ENCODE results near the gene CXorf58. TPM values are rescaled to one million over a fixed set of nuclear protein-coding genes. Genes with fewer than 3 reads are reported as not detected.
"Not testable (repeated sequence)": the region's sequence is repeated elsewhere in the genome, so short reads cannot be mapped to it uniquely, and the experiment has no call there.

The CXorf58 gene
- total and polyA plus RNA-seq, 2 of the 8 experiments (the other 6 are each of a cell fraction or from before 2014, with no cell fraction given) = 0.05 TPM; not detected in 1

DNA sequence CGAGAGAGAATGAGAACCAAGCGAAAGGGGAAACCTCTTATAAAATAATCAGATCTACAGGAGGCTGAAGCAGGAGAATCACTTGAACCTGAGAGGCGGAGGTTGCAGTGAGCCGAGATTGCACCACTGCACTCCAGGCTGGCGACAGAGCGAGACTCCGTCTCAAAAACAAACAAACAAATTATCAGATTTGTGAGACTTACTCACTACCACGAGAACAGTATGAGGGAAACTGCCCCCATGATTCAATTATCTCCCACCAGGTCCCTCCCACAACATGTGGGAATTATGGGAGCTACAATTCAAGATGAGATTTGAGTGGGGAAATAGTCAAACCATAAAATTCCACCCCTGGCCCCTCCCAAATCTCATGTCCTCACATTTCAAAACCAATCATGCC is 57.8 kb downstream of the CXorf58 start:
- H3K4me1 ChIP-seq (replicated peaks in 1 of 4; ENCODE audit: control insufficient read depth in 3 of 4, insufficient read depth in 4 of 4, low read length in 3 of 4); H4K8ac ChIP-seq (ENCODE audit: extremely low read depth, insufficient read depth, low read length); CTCF ChIA-PET (ENCODE audit: partially characterized antibody); FAIRE-seq; H2AFZ ChIP-seq (ENCODE audit: low read length); H3K27ac ChIP-seq (ENCODE audit: low read depth, low read length); H2BK15ac ChIP-seq (ENCODE audit: low read length); DNase-seq (ENCODE audit: low read depth in 1 of 2, low spot score in 2 of 2); H3K56ac ChIP-seq (replicated peaks; ENCODE audit: insufficient read length, low read depth, low read length); H3K23ac ChIP-seq (ENCODE audit: insufficient read length); H2BK5ac ChIP-seq (ENCODE audit: low read depth, low read length); H2BK20ac ChIP-seq (ENCODE audit: low read length); H2AK5ac ChIP-seq (ENCODE audit: low read depth, low read length); H3K14ac ChIP-seq (ENCODE audit: insufficient read length); H4K91ac ChIP-seq (replicated peaks; ENCODE audit: insufficient read length, low read length); H2BK120ac ChIP-seq (replicated peaks; ENCODE audit: low read depth, low read length); H4K5ac ChIP-seq (ENCODE audit: insufficient read length, low read depth, low read length); H3K9me3 ChIP-seq (ENCODE audit: insufficient read depth in 2 of 2, low read depth in 1 of 2, low read length in 1 of 2); H3K36me3 ChIP-seq (ENCODE audit: control insufficient read depth in 2 of 4, insufficient read depth in 4 of 4, low read length in 3 of 4); H3K4me2 ChIP-seq (ENCODE audit: insufficient read depth in 1 of 2, low read depth in 2 of 2, low read length in 2 of 2); H2BK12ac ChIP-seq (ENCODE audit: low read depth, low read length); POLR2A ChIA-PET (ENCODE audit: partially characterized antibody); H4K20me1 ChIP-seq (replicated peaks in 1 of 2; ENCODE audit: control insufficient read depth in 1 of 2, insufficient read depth in 2 of 2, low read length in 2 of 2); H3K4ac ChIP-seq (replicated peaks; ENCODE audit: insufficient read length, low read depth, low read length); H3K79me2 ChIP-seq (ENCODE audit: control insufficient read depth in 1 of 2, insufficient read depth in 2 of 2, low read length in 2 of 2); H3K9ac ChIP-seq (replicated peaks in 1 of 4; ENCODE audit: extremely low read depth in 1 of 4, low read depth in 3 of 4, low read length in 3 of 4); H3K23me2 ChIP-seq (ENCODE audit: low read depth, low read length); H3K27me3 ChIP-seq (replicated peaks in 1 of 4; ENCODE audit: control insufficient read depth in 3 of 4, extremely low read depth in 1 of 4, insufficient read depth in 3 of 4, low read length in 3 of 4); H3K4me3 ChIP-seq (ENCODE audit: extremely low read depth in 1 of 4, insufficient read depth in 2 of 4, low read depth in 3 of 4, low read length in 4 of 4); H3K79me1 ChIP-seq (ENCODE audit: low read depth, low read length); H3K18ac ChIP-seq (ENCODE audit: extremely low read depth, low read length): not testable (repeated sequence)
- WGBS, 2 experiments (ENCODE audit: extremely low coverage in 1 of 2, insufficient coverage in 1 of 2, insufficient read length in 1 of 2, insufficient replicate concordance in 2 of 2, low coverage in 1 of 2, low lambda C conversion rate in 2 of 2, missing lambda C conversion rate in 1 of 2) = 94% methylated on average over 3 of the region's 8 CpGs; no CpG with 5 or more reads in 1 of the 2 experiments
